OCI-LY7 (cell line): ENCODE measurements around the gene FBXL17. TPM values are rescaled to one million over a fixed set of nuclear protein-coding genes. Genes with fewer than 3 reads are reported as not detected.

ENCODE experiments used
- BruUV-seq: library from RNA; stranded (reverse); fragments of 400-500 nt; replicated peaks from 2 replicates; lab custom pipeline; 2021; lab: Mats Ljungman, UMichigan
- CTCF ChIA-PET: fragments of 300-600 bp; sonication (Branson Sonifier 250); formaldehyde crosslinking; loops from one replicate; lab custom pipeline; 2022; ENCODE audit warnings: antibody characterized with exemption; ENCODE audit not compliant: unreplicated experiment; lab: Charles Lee
- POLR2A ChIA-PET: fragments of 300-600 bp; sonication (Branson Sonifier 250); formaldehyde crosslinking; loops from one replicate; lab custom pipeline; 2022; ENCODE audit warnings: antibody characterized with exemption; lab: Charles Lee
- DNase-seq: peaks from one replicate; pipeline ENCODE4 v3.0.0-alpha.2; 2015; ENCODE audit warnings: low spot score
- H2AFZ ChIP-seq: fragments of 200-600 bp; sonication (generic), shearing (Covaris generic); 2 replicates; pipeline ENCODE4 v1.6.1; 2014; ENCODE audit warnings: mild to moderate bottlenecking, antibody characterized with exemption, low read length, moderate library complexity
- H3K27ac ChIP-seq: fragments of 200-600 bp; sonication (generic); 2 replicates; pipeline ENCODE4 v1.5.1; 2014; ENCODE audit warnings: mixed run types, low read depth, mild to moderate bottlenecking, moderate library complexity, low read length, inconsistent platforms; ENCODE audit not compliant: poor library complexity, severe bottlenecking
- H3K36me3 ChIP-seq: fragments of 200-600 bp; sonication (generic); 2 replicates; pipeline ENCODE4 v1.6.1; 2014; ENCODE audit warnings: mild to moderate bottlenecking, antibody characterized with exemption, low read length, moderate library complexity, mixed read lengths; ENCODE audit not compliant: insufficient read depth
- H3K4me1 ChIP-seq: fragments of 200-600 bp; sonication (generic); 2 replicates; pipeline ENCODE4 v1.5.1; 2014; ENCODE audit warnings: mild to moderate bottlenecking, low read length; ENCODE audit not compliant: insufficient read depth, poor library complexity, severe bottlenecking
- H3K4me2 ChIP-seq: fragments of 200-600 bp; sonication (generic); 2 replicates; pipeline ENCODE4 v1.6.1; 2014; ENCODE audit warnings: mild to moderate bottlenecking, low read length
- H3K4me3 ChIP-seq: fragments of 200-600 bp; sonication (generic); 2 replicates; pipeline ENCODE4 v1.5.1; 2014; ENCODE audit warnings: mild to moderate bottlenecking, low read depth, low read length; ENCODE audit not compliant: poor library complexity, severe bottlenecking
- H3K79me2 ChIP-seq: fragments of 200-600 bp; sonication (generic); 2 replicates; pipeline ENCODE4 v1.6.1; 2016; ENCODE audit warnings: low read depth, mild to moderate bottlenecking, low read length, moderate library complexity, mixed read lengths; ENCODE audit not compliant: insufficient read depth
- H3K9me2 ChIP-seq: fragments of 200-600 bp; sonication (generic); 2 replicates; pipeline ENCODE4 v1.6.1; 2016; ENCODE audit warnings: mild to moderate bottlenecking, low read length, mixed read lengths; ENCODE audit not compliant: insufficient read depth
- H3K9me3 ChIP-seq: fragments of 200-600 bp; sonication (generic); 2 replicates; pipeline ENCODE4 v1.6.1; 2014; ENCODE audit warnings: mild to moderate bottlenecking, mixed run types, low read length, mixed read lengths
- H4K20me1 ChIP-seq: fragments of 200-600 bp; sonication (generic); 2 replicates; pipeline ENCODE4 v1.6.1; 2014; ENCODE audit warnings: mild to moderate bottlenecking, antibody characterized with exemption, low read length, moderate library complexity, mixed read lengths; ENCODE audit not compliant: insufficient read depth
- CTCF ChIP-seq: fragments of 200-600 bp; sonication (generic); conservative IDR thresholded peaks from 2 replicates; pipeline ENCODE4 v1.5.1; 2014; ENCODE audit warnings: mild to moderate bottlenecking, antibody characterized with exemption, low read length, moderate library complexity, mixed read lengths
- EZH2phosphoT487 ChIP-seq: fragments of 200-600 bp; sonication (generic); IDR thresholded peaks from 2 replicates; pipeline ENCODE4 v1.6.1; 2018; ENCODE audit warnings: low read depth, borderline replicate concordance, mild to moderate bottlenecking, mixed run types, antibody characterized with exemption, low read length, moderate library complexity, mixed read lengths
- intact Hi-C: fragments of 100-400 bp; cut with micrococcal nuclease; formaldehyde crosslinking; loops from one replicate; pipeline ENCODE4 v1.10.0; 2022; ENCODE audit not compliant: unreplicated experiment
- total RNA-seq, 2 experiments: library from RNA; depleted of rRNA in 1 of 2; stranded (reverse); fragments of >200 nt in 1 of 2; shearing (Covaris generic) in 1 of 2; gene quantifications; 2 replicates each; pipeline ENCODE4 v1.2.3, GENCODE V29; 2014 to 2022

The FBXL17 gene
- total RNA-seq, 2 experiments from 2014 or later, result 10.2 to 21.6 TPM

DNA sequence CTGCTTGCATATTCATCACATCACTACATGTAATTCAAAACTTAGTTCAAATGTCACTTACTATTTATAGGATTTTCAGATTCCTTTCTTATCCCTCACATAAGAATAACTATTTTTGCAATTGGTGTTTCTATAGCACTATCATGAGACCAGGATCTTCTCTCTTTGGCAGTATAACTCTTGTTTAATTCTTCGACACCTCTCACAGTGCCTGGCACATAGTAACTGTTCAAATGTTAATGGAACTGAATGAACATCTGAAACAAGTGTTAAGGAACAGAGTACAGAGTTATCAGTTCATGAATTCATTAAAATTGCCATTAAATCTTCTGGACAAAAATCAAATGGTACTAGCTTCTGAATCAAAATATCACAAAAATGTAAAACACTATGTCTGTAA, 40.0 kb downstream of the FBXL17 start:
- POLR2A ChIA-PET, result interaction anchor here (0.7 kb wide), 1 partner anchor 48 kb away, joined by 3 read pairs; no protein-coding TSS in a partner anchor

DNA sequence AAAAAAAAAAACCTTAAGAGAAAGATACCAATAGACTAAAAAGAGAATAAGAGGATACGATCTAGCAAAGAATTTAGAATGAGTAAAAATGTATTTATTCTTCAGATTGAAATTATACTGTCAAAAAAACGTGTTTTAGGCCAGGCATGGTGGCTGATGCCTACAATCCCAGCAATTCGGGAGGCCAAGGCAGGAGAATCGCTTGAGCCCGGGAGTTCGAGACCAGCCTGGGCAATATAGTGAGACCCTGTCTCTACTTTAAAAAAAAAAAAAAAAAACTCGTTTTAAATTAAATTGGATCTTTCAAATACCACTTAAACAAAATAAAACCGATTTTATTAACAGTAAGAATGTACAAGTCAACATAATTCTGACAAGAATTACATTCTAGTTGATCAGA, 41.8 kb downstream of the FBXL17 start:
- TF ChIP-seq EZH2phosphoT487 (no peak), CTCF (no peak)
- H3K79me2 ChIP-seq, result no peaks in the 10 kb centered on the region
- no peaks in the 10 kb centered on the region for H4K20me1 ChIP-seq
- no peak overlapping the region for H3K4me3 ChIP-seq
- H3K9me2 ChIP-seq, result no peaks in the 10 kb centered on the region
- H3K9me3 ChIP-seq, result no peaks in the 10 kb centered on the region
- BruUV-seq, result no TSS peak
- H3K4me2 ChIP-seq, result no peak overlapping the region
- intact Hi-C loops, result loop anchor here (10.0 kb wide), 1 partner anchor 195 kb away; no protein-coding TSS in a partner anchor
- no peaks in the 10 kb centered on the region for H3K4me1 ChIP-seq
- H2AFZ ChIP-seq, result no peak overlapping the region
- H3K36me3 ChIP-seq, result 0 out of 2 replicates have a peak, but pooled peaks cover 3% of the 10 kb centered on the region
- DNase-seq, result no peak
- ChIA-PET POLR2A (interaction anchor here (0.6 to 0.7 kb wide), 3 partner anchors 11 to 550 kb away, joined by 3 to 5 read pairs (median 4); no protein-coding TSS in a partner anchor), CTCF (no interaction called here)
- no peak overlapping the region for H3K27ac ChIP-seq

More for the DNA sequence above, 40.0 kb downstream of the FBXL17 start:
- H2AFZ ChIP-seq, result no peak overlapping the region
- no peak overlapping the region for H3K4me2 ChIP-seq
- no peaks in the 10 kb centered on the region for H4K20me1 ChIP-seq
- H3K36me3 ChIP-seq, result 0 out of 2 replicates have a peak, but pooled peaks cover 3% of the 10 kb centered on the region
- H3K4me1 ChIP-seq, result no peaks in the 10 kb centered on the region
- CTCF ChIA-PET, result no interaction called here
- no peak overlapping the region for H3K27ac ChIP-seq
- H3K79me2 ChIP-seq, result no peaks in the 10 kb centered on the region
- intact Hi-C loops, result loop anchor here (10.0 kb wide), 1 partner anchor 197 kb away; no protein-coding TSS in a partner anchor
- no TSS peak for BruUV-seq
- no peaks in the 10 kb centered on the region for H3K9me3 ChIP-seq
- no peak overlapping the region for H3K4me3 ChIP-seq
- TF ChIP-seq EZH2phosphoT487 (no peak), CTCF (no peak)
- DNase-seq, result no peak
- H3K9me2 ChIP-seq, result no peaks in the 10 kb centered on the region

GRCh38 chr5:108339220-108339619, 42.7 kb downstream of the FBXL17 start:
- 0 out of 2 replicates have a peak, but pooled peaks cover 3% of the 10 kb centered on the region for H3K36me3 ChIP-seq
- no peak overlapping the region for H3K4me2 ChIP-seq
- CTCF ChIA-PET, result no interaction called here
- no peaks in the 10 kb centered on the region for H3K9me2 ChIP-seq
- no peaks in the 10 kb centered on the region for H3K9me3 ChIP-seq
- TF ChIP-seq EZH2phosphoT487, result no peak
- TF ChIP-seq CTCF, result no peak
- no peaks in the 10 kb centered on the region for H3K4me1 ChIP-seq
- BruUV-seq, result no TSS peak
- intact Hi-C loops, result no loop called here
- DNase-seq, result no peak
- H3K4me3 ChIP-seq, result no peak overlapping the region
- no peaks in the 10 kb centered on the region for H4K20me1 ChIP-seq
- no peak overlapping the region for H3K27ac ChIP-seq
- H3K79me2 ChIP-seq, result no peaks in the 10 kb centered on the region
- POLR2A ChIA-PET, result interaction anchor here (0.6 kb wide), 2 partner anchors 10 to 358 kb away, joined by 3 to 4 read pairs; no protein-coding TSS in a partner anchor
- no peak overlapping the region for H2AFZ ChIP-seq
